Activated CD4-positive, alpha-beta T cell treated with anti-CD3 and anti-CD28 coated beads for 36 hours (primary cell): ENCODE measurements around the gene EPHB6. TPM values are rescaled to one million over a fixed set of nuclear protein-coding genes. Genes with fewer than 3 reads are reported as not detected.
A peak's percentile ranks its signal among the peaks of the same experiment; 100 is the strongest.

Source experiments
- ATAC-seq: fragments of 200-7000 bp; cut with Tn5 transposase; one replicate; pipeline ENCODE4 v1.10.0; 2021; ENCODE audit warnings: mild to moderate bottlenecking, moderate library complexity
- CTCF ChIA-PET: fragments of 350-600 bp; sonication (Branson Sonifier 250); formaldehyde crosslinking; loops from one replicate; lab custom pipeline; 2021; ENCODE audit warnings: antibody characterized with exemption; lab: Charles Lee
- POLR2A ChIA-PET: fragments of 350-600 bp; sonication (Branson Sonifier 250); formaldehyde crosslinking; loops from one replicate; lab custom pipeline; 2021; ENCODE audit warnings: antibody characterized with exemption, inconsistent platforms; lab: Charles Lee
- DNase-seq: peaks from one replicate; pipeline ENCODE4 v3.0.0-alpha.2; 2020
- H3K27ac Mint-ChIP-seq: one replicate; pipeline ENCODE4 v1.8.0; 2021; ENCODE audit warnings: mixed read lengths
- H3K27me3 Mint-ChIP-seq: one replicate; pipeline ENCODE4 v1.8.0; 2021; ENCODE audit warnings: mixed read lengths
- H3K36me3 Mint-ChIP-seq: one replicate; pipeline ENCODE4 v1.8.0; 2021; ENCODE audit warnings: low read depth, mixed read lengths
- H3K4me1 Mint-ChIP-seq: one replicate; pipeline ENCODE4 v1.8.0; 2021; ENCODE audit warnings: mixed read lengths
- H3K4me3 Mint-ChIP-seq: one replicate; pipeline ENCODE4 v1.8.0; 2021; ENCODE audit warnings: mild to moderate bottlenecking, moderate library complexity, mixed read lengths
- H3K9me3 Mint-ChIP-seq: one replicate; pipeline ENCODE4 v1.8.0; 2021; ENCODE audit warnings: low read depth, mixed read lengths
- intact Hi-C, 2 experiments: fragments of 100-400 bp; cut with DNase I in 1 of 2; cut with micrococcal nuclease in 1 of 2; formaldehyde crosslinking; loops; one replicate each; pipeline versions ENCODE4 v1.14.2 to v1.15.1; 2022 to 2024; cut with DNase I, micrococcal nuclease
- total RNA-seq, 2 experiments: library from RNA; stranded (reverse); gene quantifications; one replicate each; pipeline ENCODE4 v1.2.3, GENCODE V29; 2021

Gene EPHB6
- total RNA-seq, 2 experiments from 2014 or later: 14.7 to 15.1 TPM

GRCh38 chr7:142832417-142832816 is 22.5 kb upstream of the EPHB6 start:
- ATAC-seq (no peak), DNase-seq (no peak)
- intact Hi-C loops: no loop called here
- Mint-ChIP-seq H3K4me3 (no peak overlapping the region), H3K4me1 (peaks cover 31% of the 10 kb centered on the region), H3K27me3 (no peaks in the 10 kb centered on the region), H3K9me3 (no peaks in the 10 kb centered on the region), H3K36me3 (no peaks in the 10 kb centered on the region), H3K27ac (no peak overlapping the region)
- ChIA-PET CTCF (interaction anchor here (1.2 kb wide), 2 partner anchors 14 to 21 kb away, joined by 3 read pairs; no protein-coding TSS in a partner anchor), POLR2A (no interaction called here)

GRCh38 chr7:142833174-142834048 is 21.5 kb upstream of the EPHB6 start:
- ChIA-PET CTCF (interaction anchor here (1.2 kb wide), 2 partner anchors 15 to 22 kb away, joined by 3 read pairs; no protein-coding TSS in a partner anchor), POLR2A (interaction anchor here (0.5 kb wide), 1 partner anchor 22 kb away, joined by 4 read pairs; no protein-coding TSS in a partner anchor)
- peak; percentile 42 for ATAC-seq
- Mint-ChIP-seq H3K9me3 (no peaks in the 10 kb centered on the region), H3K4me1 (peaks cover 26% of the 10 kb centered on the region), H3K27me3 (no peaks in the 10 kb centered on the region), H3K4me3 (no peak overlapping the region), H3K27ac (no peak overlapping the region), H3K36me3 (no peaks in the 10 kb centered on the region)
- DNase-seq: no peak
- intact Hi-C loops: no loop called here

GRCh38 chr7:142835487-142835886 is 19.4 kb upstream of the EPHB6 start:
- H3K4me3 Mint-ChIP-seq: no peak overlapping the region
- peak overlapping the region; percentile 56 for H3K27ac Mint-ChIP-seq
- intact Hi-C loops: no loop called here
- CTCF ChIA-PET: interaction anchor here (0.8 to 2.3 kb wide), 16 partner anchors 8 to 532 kb away, joined by 3 to 26 read pairs (median 4); no protein-coding TSS in a partner anchor
- no peaks in the 10 kb centered on the region for H3K27me3 Mint-ChIP-seq
- ATAC-seq (peak; percentile 58), DNase-seq (peak; percentile 26)
- H3K36me3 Mint-ChIP-seq: no peaks in the 10 kb centered on the region
- peaks cover 26% of the 10 kb centered on the region for H3K4me1 Mint-ChIP-seq
- H3K9me3 Mint-ChIP-seq: no peaks in the 10 kb centered on the region
- POLR2A ChIA-PET: no interaction called here

GRCh38 chr7:142836426-142836825 is 18.4 kb upstream of the EPHB6 start:
- H3K27me3 Mint-ChIP-seq: no peaks in the 10 kb centered on the region
- H3K4me3 Mint-ChIP-seq: no peak overlapping the region
- POLR2A ChIA-PET: no interaction called here
- no peak overlapping the region for H3K27ac Mint-ChIP-seq
- CTCF ChIA-PET: interaction anchor here (1.2 to 2.3 kb wide), 5 partner anchors 21 to 374 kb away, joined by 3 to 26 read pairs (median 5); no protein-coding TSS in a partner anchor
- no peak for DNase-seq
- H3K36me3 Mint-ChIP-seq: no peaks in the 10 kb centered on the region
- intact Hi-C loops: no loop called here
- peaks cover 25% of the 10 kb centered on the region for H3K4me1 Mint-ChIP-seq
- no peak for ATAC-seq
- no peaks in the 10 kb centered on the region for H3K9me3 Mint-ChIP-seq

GRCh38 chr7:142838461-142839213 is 16.2 kb upstream of the EPHB6 start:
- POLR2A ChIA-PET: no interaction called here
- CTCF ChIA-PET: interaction anchor here (0.6 kb wide), 1 partner anchor 49 kb away, joined by 3 read pairs; no protein-coding TSS in a partner anchor
- no peak overlapping the region for H3K27ac Mint-ChIP-seq
- peaks cover 16% of the 10 kb centered on the region for H3K4me1 Mint-ChIP-seq
- DNase-seq: no peak
- ATAC-seq: peak; percentile 63
- H3K36me3 Mint-ChIP-seq: no peaks in the 10 kb centered on the region
- intact Hi-C loops: no loop called here
- H3K27me3 Mint-ChIP-seq: no peaks in the 10 kb centered on the region
- H3K4me3 Mint-ChIP-seq: no peak overlapping the region
- no peaks in the 10 kb centered on the region for H3K9me3 Mint-ChIP-seq

- Mint-ChIP-seq H3K36me3 (no peaks in the 10 kb centered on the region), H3K4me1 (no peaks in the 10 kb centered on the region), H3K9me3 (no peaks in the 10 kb centered on the region), H3K27me3 (no peaks in the 10 kb centered on the region), H3K4me3 (no peak overlapping the region), H3K27ac (no peak overlapping the region)
- DNase-seq (no peak), ATAC-seq (no peak)
- intact Hi-C loops: no loop called here
- CTCF ChIA-PET: interaction anchor here (0.6 to 1.2 kb wide), 4 partner anchors 24 to 54 kb away, joined by 3 to 4 read pairs (median 3); no protein-coding TSS in a partner anchor
- POLR2A ChIA-PET: no interaction called here
Observed at GRCh38 chr7:142842251-142842766, 12.6 kb upstream of the EPHB6 start.

GRCh38 chr7:142847353-142847752 is 7.5 kb upstream of the EPHB6 start:
- H3K9me3 Mint-ChIP-seq: no peaks in the 10 kb centered on the region
- no peaks in the 10 kb centered on the region for H3K36me3 Mint-ChIP-seq
- no peak for DNase-seq
- CTCF ChIA-PET: no interaction called here
- POLR2A ChIA-PET: no interaction called here
- intact Hi-C loops: no loop called here
- H3K4me1 Mint-ChIP-seq: peaks cover 3% of the 10 kb centered on the region
- peaks cover 2% of the 10 kb centered on the region for H3K27me3 Mint-ChIP-seq
- H3K4me3 Mint-ChIP-seq: no peak overlapping the region
- H3K27ac Mint-ChIP-seq: no peak overlapping the region
- no peak for ATAC-seq

GRCh38 chr7:142851269-142851668 is 3.6 kb upstream of the EPHB6 start:
- Mint-ChIP-seq H3K9me3 (no peaks in the 10 kb centered on the region), H3K4me3 (no peak overlapping the region), H3K27ac (no peak overlapping the region), H3K36me3 (no peaks in the 10 kb centered on the region), H3K27me3 (peaks cover 2% of the 10 kb centered on the region), H3K4me1 (peaks cover 16% of the 10 kb centered on the region)
- ATAC-seq (no peak), DNase-seq (no peak)
- intact Hi-C loops: loop anchor here in 1 of 2 experiments (5.0 to 10.0 kb wide), 2 partner anchors 366 to 876 kb away; partner anchors contain the start of gene TAS2R38
- POLR2A ChIA-PET: interaction anchor here (0.6 kb wide), 2 partner anchors 148 to 1837 kb away, joined by 3 read pairs; partner anchors contain the start of gene MRPS33
- CTCF ChIA-PET: interaction anchor here (0.7 to 2.3 kb wide), 13 partner anchors 10 to 547 kb away, joined by 3 to 9 read pairs (median 4); no protein-coding TSS in a partner anchor

- no peak for DNase-seq
- intact Hi-C loops: loop anchor here in 1 of 2 experiments (5.0 to 10.0 kb wide), 2 partner anchors 365 to 877 kb away; partner anchors contain the start of gene TAS2R38
- Mint-ChIP-seq H3K4me3 (no peak overlapping the region), H3K27ac (no peak overlapping the region), H3K4me1 (peaks cover 20% of the 10 kb centered on the region), H3K27me3 (peaks cover 2% of the 10 kb centered on the region), H3K36me3 (no peaks in the 10 kb centered on the region), H3K9me3 (no peaks in the 10 kb centered on the region)
- CTCF ChIA-PET: interaction anchor here (0.6 to 2.3 kb wide), 17 partner anchors 9 to 547 kb away, joined by 3 to 9 read pairs (median 4); no protein-coding TSS in a partner anchor
- no peak for ATAC-seq
- POLR2A ChIA-PET: interaction anchor here (0.6 kb wide), 1 partner anchor 1837 kb away, joined by 3 read pairs; the partner anchor contains the start of gene MRPS33
Observed at GRCh38 chr7:142851919-142852318, 3.0 kb upstream of the EPHB6 start.

- Mint-ChIP-seq H3K36me3 (no peaks in the 10 kb centered on the region), H3K4me3 (peak overlapping the region; percentile 96), H3K27ac (peak overlapping the region; percentile 78), H3K9me3 (no peaks in the 10 kb centered on the region), H3K27me3 (peaks cover 2% of the 10 kb centered on the region), H3K4me1 (peaks cover 27% of the 10 kb centered on the region)
- ChIA-PET CTCF (interaction anchor here (0.6 to 2.1 kb wide), 14 partner anchors 9 to 636 kb away, joined by 3 to 7 read pairs (median 4); no protein-coding TSS in a partner anchor), POLR2A (no interaction called here)
- DNase-seq (peak; percentile 85), ATAC-seq (peak; percentile 88)
- intact Hi-C loops: loop anchor here (1.0 to 10.0 kb wide), 8 partner anchors 27 to 879 kb away; partner anchors contain the start of genes LLCFC1 (in 1 of the 2) and TAS2R38 (in 1 of the 2)
Observed at GRCh38 chr7:142853739-142854371, 1.0 kb upstream of the EPHB6 start.
